ENCODE measurements around the gene DHRS4. TPM values are rescaled to one million over a fixed set of nuclear protein-coding genes. Genes with fewer than 3 reads are reported as not detected.
"Not testable (repeated sequence)": the region's sequence is repeated elsewhere in the genome, so short reads cannot be mapped to it uniquely, and the experiment has no call there.

Gene DHRS4
- polyA plus RNA-seq, 1 donor from 2014 or later: 7.8 TPM

DNA sequence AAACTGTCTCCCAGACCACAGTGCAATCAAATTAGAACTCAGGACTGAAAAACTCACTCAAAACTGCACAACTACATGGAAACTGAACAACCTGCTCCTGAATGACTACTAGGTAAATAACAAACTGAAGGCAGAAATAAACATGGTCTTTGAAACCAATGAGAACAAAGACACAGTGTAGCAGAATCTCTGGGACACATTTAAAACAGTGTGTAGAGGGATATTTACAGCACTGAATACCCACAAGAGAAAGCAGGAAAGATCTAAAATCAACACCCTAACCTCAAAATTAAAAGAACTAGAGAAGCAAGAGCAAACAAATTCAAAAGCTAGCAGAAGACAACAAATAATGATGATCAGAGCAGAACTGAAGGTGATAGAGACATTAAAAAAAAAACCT lies 20.5 kb downstream of the DHRS4 start:
- H3K9me3 ChIP-seq (ENCODE audit: low read length); H3K9ac ChIP-seq (ENCODE audit: low read length); H3K36me3 ChIP-seq (ENCODE audit: insufficient read depth, low read length); H3K4me2 ChIP-seq (ENCODE audit: low read length); H3K9me2 ChIP-seq (ENCODE audit: insufficient read depth, low read length); H3K4me3 ChIP-seq (ENCODE audit: low read length); H3K27ac ChIP-seq (ENCODE audit: low read length); H3K79me2 ChIP-seq (replicated peaks; ENCODE audit: insufficient read depth, low read length); H3K27me3 ChIP-seq (ENCODE audit: insufficient read depth, low read depth, low read length); H3F3A ChIP-seq (ENCODE audit: insufficient read depth, low read length, poor library complexity, severe bottlenecking); H4K20me1 ChIP-seq (ENCODE audit: insufficient read depth); H2AFZ ChIP-seq (ENCODE audit: low read depth, low read length): not testable (repeated sequence)

DNA sequence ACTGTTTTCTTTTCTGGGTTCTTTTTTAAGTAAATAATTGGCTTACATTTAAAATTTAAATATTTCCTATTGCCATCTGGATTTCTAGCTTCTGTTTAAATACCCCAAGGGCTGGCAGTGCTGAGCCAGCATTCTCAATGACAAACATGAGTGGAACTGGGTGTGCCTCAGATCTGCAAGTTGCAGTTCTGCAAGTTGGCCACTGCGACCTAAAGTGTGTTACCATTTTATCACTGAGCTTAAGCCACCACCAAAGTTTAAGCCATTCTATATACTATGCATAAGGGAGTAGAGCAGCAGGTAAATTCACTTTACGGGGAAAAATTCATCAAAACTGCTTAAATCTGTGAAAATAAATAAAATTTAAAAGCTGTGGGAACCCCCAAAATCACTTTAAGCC lies 23.6 kb downstream of the DHRS4 start:
- H3K9ac ChIP-seq (ENCODE audit: low read length); H3K79me2 ChIP-seq (replicated peaks; ENCODE audit: insufficient read depth, low read length); H3K9me3 ChIP-seq (ENCODE audit: low read length); H4K20me1 ChIP-seq (ENCODE audit: insufficient read depth); H3K4me2 ChIP-seq (ENCODE audit: low read length); H3F3A ChIP-seq (ENCODE audit: insufficient read depth, low read length, poor library complexity, severe bottlenecking); H3K36me3 ChIP-seq (ENCODE audit: insufficient read depth, low read length); H2AFZ ChIP-seq (ENCODE audit: low read depth, low read length); H3K27ac ChIP-seq (ENCODE audit: low read length); H3K4me3 ChIP-seq (ENCODE audit: low read length); H3K9me2 ChIP-seq (ENCODE audit: insufficient read depth, low read length); H3K27me3 ChIP-seq (ENCODE audit: insufficient read depth, low read depth, low read length): not testable (repeated sequence)
- TF ChIP-seq, protein P1, sequence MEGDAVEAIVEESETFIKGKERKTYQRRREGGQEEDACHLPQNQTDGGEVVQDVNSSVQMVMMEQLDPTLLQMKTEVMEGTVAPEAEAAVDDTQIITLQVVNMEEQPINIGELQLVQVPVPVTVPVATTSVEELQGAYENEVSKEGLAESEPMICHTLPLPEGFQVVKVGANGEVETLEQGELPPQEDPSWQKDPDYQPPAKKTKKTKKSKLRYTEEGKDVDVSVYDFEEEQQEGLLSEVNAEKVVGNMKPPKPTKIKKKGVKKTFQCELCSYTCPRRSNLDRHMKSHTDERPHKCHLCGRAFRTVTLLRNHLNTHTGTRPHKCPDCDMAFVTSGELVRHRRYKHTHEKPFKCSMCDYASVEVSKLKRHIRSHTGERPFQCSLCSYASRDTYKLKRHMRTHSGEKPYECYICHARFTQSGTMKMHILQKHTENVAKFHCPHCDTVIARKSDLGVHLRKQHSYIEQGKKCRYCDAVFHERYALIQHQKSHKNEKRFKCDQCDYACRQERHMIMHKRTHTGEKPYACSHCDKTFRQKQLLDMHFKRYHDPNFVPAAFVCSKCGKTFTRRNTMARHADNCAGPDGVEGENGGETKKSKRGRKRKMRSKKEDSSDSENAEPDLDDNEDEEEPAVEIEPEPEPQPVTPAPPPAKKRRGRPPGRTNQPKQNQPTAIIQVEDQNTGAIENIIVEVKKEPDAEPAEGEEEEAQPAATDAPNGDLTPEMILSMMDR (IDR thresholded peaks at IDR 0.05; ENCODE audit: poor library complexity, severe bottlenecking): peak; percentile 18

DNA sequence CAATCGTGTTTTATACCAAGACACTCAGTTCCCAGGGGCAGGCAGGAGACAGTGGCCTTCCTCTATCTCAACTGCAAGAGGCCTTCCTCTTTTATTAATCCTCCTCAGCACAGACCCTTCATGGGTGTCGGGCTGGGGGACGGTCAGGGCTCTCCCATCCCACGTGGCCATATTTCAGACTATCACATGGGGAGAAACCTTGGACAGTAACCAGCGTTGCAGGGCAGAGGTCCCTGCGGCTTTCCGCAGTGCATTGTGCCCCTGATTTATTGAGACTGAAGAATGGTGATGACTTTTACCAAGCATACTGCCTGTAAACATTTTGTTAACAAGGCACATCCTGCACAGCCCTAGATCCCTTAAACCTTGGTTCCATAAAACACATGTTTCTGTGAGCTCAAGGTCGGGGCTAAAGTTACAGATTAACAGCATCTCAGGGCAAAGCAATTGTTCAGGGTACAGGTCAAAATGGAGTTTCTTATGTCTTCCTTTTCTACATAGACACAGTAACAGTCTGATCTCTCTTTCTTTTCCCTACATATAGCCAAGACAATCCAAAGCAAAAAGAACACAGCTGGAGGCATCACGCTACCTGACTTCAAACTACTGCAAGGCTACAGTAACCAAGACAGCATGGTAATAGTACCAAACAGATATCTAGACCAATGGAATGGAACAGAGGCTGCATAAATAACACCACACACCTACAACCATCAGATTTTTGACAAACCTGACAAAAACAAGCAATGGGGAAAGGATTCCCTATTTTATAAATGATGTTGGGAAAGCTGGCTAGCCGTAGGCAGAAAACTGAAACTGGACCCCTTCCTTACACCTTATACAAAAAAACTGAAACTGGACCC lies 28.6 kb downstream of the DHRS4 start:
- H3K27me3 ChIP-seq (ENCODE audit: insufficient read depth, low read depth, low read length); H3K4me3 ChIP-seq (ENCODE audit: low read length); H3F3A ChIP-seq (ENCODE audit: insufficient read depth, low read length, poor library complexity, severe bottlenecking); H3K9me3 ChIP-seq (ENCODE audit: low read length); H3K9ac ChIP-seq (ENCODE audit: low read length); H3K9me2 ChIP-seq (ENCODE audit: insufficient read depth, low read length); H3K27ac ChIP-seq (ENCODE audit: low read length); H2AFZ ChIP-seq (ENCODE audit: low read depth, low read length); H3K4me2 ChIP-seq (ENCODE audit: low read length); H3K36me3 ChIP-seq (ENCODE audit: insufficient read depth, low read length); H4K20me1 ChIP-seq (ENCODE audit: insufficient read depth); H3K79me2 ChIP-seq (replicated peaks; ENCODE audit: insufficient read depth, low read length): not testable (repeated sequence)

DNA sequence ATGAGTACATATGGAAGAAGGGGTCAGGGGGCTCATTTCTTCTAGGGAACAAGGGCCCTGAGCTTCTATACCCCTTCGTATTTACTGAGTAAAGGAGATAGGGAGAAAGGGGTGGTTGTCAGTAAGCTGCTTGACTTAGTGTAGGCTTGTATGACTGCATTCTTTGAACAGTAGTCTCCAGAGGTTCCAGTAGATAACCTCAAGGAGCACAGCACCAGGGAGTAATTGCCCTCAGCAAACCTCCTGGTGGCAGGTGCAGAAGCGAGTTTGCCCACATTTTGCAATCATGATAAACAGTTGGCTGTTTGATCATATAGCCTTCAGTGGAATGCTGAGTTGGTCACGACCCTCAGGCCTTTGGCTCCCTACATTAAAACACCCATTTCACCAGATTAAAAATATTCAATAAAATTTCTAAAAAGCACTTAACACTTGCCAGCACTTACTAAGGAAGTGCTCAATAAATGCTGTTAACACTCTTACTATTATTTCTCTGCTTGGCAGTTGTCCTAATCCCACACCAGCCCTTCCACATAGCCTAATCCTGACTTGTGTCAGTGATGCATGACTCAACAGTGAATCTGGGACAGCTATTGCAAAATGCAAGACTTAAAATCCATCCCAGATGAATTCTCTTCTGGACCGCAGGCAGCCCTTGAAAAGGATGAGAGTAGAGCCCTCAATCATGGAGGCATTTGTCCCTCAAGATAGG lies 31.5 kb downstream of the DHRS4 start:
- no peak overlapping the region for H2AFZ ChIP-seq (ENCODE audit: low read depth, low read length)
- H3K4me3 ChIP-seq (ENCODE audit: low read length): no peak overlapping the region
- H3K4me2 ChIP-seq (ENCODE audit: low read length): no peak overlapping the region
- no peaks in the 10 kb centered on the region for H3K9me2 ChIP-seq (ENCODE audit: insufficient read depth, low read length)
- no peaks in the 10 kb centered on the region for H3K36me3 ChIP-seq (ENCODE audit: insufficient read depth, low read length)
- H3F3A ChIP-seq (ENCODE audit: insufficient read depth, low read length, poor library complexity, severe bottlenecking): no peaks in the 10 kb centered on the region
- no peaks in the 10 kb centered on the region for H3K9me3 ChIP-seq (ENCODE audit: low read length)
- no peak overlapping the region for H3K27ac ChIP-seq (ENCODE audit: low read length)
- TF ChIP-seq, protein P2, sequence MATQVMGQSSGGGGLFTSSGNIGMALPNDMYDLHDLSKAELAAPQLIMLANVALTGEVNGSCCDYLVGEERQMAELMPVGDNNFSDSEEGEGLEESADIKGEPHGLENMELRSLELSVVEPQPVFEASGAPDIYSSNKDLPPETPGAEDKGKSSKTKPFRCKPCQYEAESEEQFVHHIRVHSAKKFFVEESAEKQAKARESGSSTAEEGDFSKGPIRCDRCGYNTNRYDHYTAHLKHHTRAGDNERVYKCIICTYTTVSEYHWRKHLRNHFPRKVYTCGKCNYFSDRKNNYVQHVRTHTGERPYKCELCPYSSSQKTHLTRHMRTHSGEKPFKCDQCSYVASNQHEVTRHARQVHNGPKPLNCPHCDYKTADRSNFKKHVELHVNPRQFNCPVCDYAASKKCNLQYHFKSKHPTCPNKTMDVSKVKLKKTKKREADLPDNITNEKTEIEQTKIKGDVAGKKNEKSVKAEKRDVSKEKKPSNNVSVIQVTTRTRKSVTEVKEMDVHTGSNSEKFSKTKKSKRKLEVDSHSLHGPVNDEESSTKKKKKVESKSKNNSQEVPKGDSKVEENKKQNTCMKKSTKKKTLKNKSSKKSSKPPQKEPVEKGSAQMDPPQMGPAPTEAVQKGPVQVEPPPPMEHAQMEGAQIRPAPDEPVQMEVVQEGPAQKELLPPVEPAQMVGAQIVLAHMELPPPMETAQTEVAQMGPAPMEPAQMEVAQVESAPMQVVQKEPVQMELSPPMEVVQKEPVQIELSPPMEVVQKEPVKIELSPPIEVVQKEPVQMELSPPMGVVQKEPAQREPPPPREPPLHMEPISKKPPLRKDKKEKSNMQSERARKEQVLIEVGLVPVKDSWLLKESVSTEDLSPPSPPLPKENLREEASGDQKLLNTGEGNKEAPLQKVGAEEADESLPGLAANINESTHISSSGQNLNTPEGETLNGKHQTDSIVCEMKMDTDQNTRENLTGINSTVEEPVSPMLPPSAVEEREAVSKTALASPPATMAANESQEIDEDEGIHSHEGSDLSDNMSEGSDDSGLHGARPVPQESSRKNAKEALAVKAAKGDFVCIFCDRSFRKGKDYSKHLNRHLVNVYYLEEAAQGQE (IDR thresholded peaks at IDR 0.05; ENCODE audit: borderline replicate concordance): no peak
- TF ChIP-seq SMC3 (conservative IDR thresholded peaks at IDR 0.05; ENCODE audit: poor library complexity) (no peak), POLR2AphosphoS5 (IDR thresholded peaks at IDR 0.05) (no peak), MXI1 (conservative IDR thresholded peaks at IDR 0.05; ENCODE audit: poor library complexity, severe bottlenecking) (no peak), EP300 (conservative IDR thresholded peaks at IDR 0.05; ENCODE audit: poor library complexity, severe bottlenecking) (no peak), RAD21 (conservative IDR thresholded peaks at IDR 0.05) (no peak), TAF1 (IDR thresholded peaks at IDR 0.05; ENCODE audit: low read depth) (no peak), EZH2 (IDR thresholded peaks at IDR 0.05; ENCODE audit: borderline replicate concordance, insufficient read depth, low read length, poor library complexity, severe bottlenecking) (no peak)
- TF ChIP-seq, protein P1 (IDR thresholded peaks at IDR 0.05; ENCODE audit: poor library complexity, severe bottlenecking): no peak
- no peaks in the 10 kb centered on the region for H4K20me1 ChIP-seq (ENCODE audit: insufficient read depth)
- H3K27me3 ChIP-seq (ENCODE audit: insufficient read depth, low read depth, low read length): no peaks in the 10 kb centered on the region
- no peak overlapping the region for H3K9ac ChIP-seq (ENCODE audit: low read length)
- H3K79me2 ChIP-seq (replicated peaks; ENCODE audit: insufficient read depth, low read length): no peaks in the 10 kb centered on the region

Data from neural cell (in vitro differentiated cells).